Vein endothelial cell (primary cell): Measurements from ENCODE around the gene GRAMD2B. TPM values are rescaled to one million over a fixed set of nuclear protein-coding genes. Genes with fewer than 3 reads are reported as not detected.

ENCODE experiments used
- total RNA-seq: library from RNA; depleted of rRNA; stranded (reverse); fragments of >200 nt; gene quantifications from 2 replicates; pipeline ENCODE4 v1.2.3, GENCODE V29; 2012

The GRAMD2B gene, protein sequence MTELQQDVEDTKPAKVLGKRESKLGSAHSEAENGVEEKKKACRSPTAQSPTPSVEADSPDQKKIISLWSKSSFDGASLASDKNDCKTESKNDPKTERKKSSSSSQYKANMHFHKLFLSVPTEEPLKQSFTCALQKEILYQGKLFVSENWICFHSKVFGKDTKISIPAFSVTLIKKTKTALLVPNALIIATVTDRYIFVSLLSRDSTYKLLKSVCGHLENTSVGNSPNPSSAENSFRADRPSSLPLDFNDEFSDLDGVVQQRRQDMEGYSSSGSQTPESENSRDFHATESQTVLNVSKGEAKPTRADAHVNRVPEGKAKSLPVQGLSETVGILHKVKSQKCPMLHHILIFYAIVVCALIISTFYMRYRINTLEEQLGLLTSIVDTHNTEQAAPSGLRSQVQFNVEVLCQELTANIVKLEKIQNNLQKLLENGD
- total RNA-seq: 5.6 and 11.9 TPM in 2 replicates

DNA sequence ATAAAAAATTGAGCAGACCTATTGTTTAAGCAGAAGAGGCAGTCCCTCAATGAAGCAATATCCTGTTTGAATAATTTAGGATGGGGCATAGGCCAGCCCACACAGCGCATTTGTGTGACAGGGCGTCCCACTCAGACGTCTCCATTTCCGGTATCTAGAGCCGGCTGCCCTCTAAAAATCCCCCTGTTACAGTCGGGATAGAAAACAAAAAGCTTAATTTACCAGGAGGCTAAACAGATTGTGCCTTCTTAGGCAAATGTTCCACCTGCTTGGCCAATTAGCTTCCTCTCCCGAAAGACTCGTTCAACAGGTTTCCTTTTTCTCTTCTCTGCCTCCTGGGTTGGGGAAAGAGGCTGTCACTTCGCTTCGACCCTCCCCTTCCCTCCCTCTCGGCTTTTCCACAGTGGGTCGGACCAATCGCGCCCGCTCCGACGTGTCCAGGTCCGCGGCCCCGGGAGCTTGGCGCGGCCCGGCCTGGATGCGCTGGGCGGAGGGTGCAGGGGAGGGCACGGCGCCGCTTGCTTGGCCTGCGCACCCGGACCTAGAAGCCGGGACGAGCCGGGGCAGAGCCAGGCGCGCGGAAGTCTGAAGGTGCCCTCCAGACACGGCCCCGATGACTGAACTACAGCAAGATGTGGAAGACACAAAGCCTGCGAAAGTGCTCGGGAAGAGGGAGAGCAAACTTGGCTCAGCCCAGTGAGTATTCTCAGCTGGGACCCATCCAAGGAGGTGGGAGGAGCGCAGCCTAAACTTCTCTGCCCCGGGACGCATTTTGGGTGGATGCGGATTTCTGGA, at the start of gene GRAMD2B:
TSS of gene GRAMD2B (plus strand) at position 416 of the 795 bp plus-strand sequence. CDS start at position 614, 198 bp downstream.

Other genes with a start within 250 kb of the GRAMD2B start
- 28.5 and 38.2 TPM in 2 replicates for gene ALDH7A1, start 171.8 kb downstream of the GRAMD2B start, total RNA-seq
- 34.9 and 51.7 TPM in 2 replicates for gene PHAX, start 177.5 kb downstream of the GRAMD2B start, total RNA-seq